Suprapubic skin (tissue), 4 donors: ENCODE results near the gene CGB5.

Source experiments
- EP300 ChIP-seq: sonication (generic); formaldehyde crosslinking; IDR thresholded peaks from one replicate; pipeline ENCODE4 v1.6.1; 2017; ENCODE audit warnings: antibody characterized with exemption
- POLR2AphosphoS5 ChIP-seq, 3 donors: sonication (generic); formaldehyde crosslinking; IDR thresholded peaks; one replicate each; pipeline ENCODE4 v1.6.1; 2017; ENCODE audit warnings: antibody characterized with exemption in 3 of 3
- TF ChIP-seq, protein P1 (sequence below), 2 donors: fragments of 200-600 bp in 1 of 2; fragments of 450-650 bp in 1 of 2; sonication (generic) in 1 of 2; IDR thresholded peaks; one replicate each; pipeline ENCODE4 v1.5.1; 2016 to 2019; ENCODE audit warnings: antibody characterized with exemption in 2 of 2, mild to moderate bottlenecking in 1 of 2, moderate library complexity in 1 of 2

DNA sequence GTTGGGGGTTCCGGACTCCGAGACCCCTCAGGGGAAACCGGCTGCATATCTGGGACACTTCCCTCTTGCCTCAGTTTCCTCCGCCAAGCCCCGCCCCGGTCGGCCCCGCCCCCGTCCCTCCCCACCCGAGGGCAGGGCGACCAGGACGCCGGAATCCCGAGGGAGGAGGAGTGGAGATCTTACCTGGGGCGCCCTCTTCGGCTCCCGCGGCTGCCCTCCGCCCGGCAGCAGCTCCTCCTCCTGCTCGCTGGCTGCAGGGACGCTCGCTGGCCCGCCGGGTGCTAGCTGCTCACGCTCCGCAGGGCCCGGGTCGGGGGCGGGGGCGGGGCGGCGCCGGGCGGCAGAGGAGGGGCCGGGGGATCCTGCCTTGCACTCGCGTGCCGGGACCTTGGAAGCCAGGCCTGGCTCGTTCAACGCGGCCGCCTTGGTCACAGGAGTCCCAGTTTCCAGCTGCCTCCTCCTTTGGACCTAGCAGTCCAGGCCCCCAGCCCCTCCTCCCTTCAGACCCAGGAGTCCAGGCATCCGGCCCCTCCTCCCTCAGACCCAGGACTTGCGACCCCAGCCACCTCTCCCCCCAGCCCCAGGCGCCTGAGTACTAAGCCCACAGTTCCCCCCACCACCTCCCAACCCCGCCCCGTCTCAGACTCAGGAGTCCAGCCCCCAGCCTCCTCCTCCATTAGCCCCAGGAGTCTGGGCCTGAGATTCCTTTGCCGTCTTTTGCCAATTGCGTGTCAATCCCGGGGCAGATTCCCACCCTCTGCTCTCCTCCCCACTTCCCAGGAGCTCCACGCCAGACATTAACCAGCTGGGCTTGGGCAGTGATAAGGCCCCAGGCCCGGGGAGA, 21.3 kb downstream of the CGB5 start, which contains the start of gene NTF4:
- TF ChIP-seq, protein P1, sequence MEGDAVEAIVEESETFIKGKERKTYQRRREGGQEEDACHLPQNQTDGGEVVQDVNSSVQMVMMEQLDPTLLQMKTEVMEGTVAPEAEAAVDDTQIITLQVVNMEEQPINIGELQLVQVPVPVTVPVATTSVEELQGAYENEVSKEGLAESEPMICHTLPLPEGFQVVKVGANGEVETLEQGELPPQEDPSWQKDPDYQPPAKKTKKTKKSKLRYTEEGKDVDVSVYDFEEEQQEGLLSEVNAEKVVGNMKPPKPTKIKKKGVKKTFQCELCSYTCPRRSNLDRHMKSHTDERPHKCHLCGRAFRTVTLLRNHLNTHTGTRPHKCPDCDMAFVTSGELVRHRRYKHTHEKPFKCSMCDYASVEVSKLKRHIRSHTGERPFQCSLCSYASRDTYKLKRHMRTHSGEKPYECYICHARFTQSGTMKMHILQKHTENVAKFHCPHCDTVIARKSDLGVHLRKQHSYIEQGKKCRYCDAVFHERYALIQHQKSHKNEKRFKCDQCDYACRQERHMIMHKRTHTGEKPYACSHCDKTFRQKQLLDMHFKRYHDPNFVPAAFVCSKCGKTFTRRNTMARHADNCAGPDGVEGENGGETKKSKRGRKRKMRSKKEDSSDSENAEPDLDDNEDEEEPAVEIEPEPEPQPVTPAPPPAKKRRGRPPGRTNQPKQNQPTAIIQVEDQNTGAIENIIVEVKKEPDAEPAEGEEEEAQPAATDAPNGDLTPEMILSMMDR (IDR thresholded peaks at IDR 0.05): no peak
- TF ChIP-seq EP300 (no peak), POLR2AphosphoS5 (IDR thresholded peaks at IDR 0.05) (no peak)
